ENCODE measurements around the gene PRSS8.
A peak's percentile ranks its signal among the peaks of the same experiment; 100 is the strongest.

PRSS8 gene

DNA sequence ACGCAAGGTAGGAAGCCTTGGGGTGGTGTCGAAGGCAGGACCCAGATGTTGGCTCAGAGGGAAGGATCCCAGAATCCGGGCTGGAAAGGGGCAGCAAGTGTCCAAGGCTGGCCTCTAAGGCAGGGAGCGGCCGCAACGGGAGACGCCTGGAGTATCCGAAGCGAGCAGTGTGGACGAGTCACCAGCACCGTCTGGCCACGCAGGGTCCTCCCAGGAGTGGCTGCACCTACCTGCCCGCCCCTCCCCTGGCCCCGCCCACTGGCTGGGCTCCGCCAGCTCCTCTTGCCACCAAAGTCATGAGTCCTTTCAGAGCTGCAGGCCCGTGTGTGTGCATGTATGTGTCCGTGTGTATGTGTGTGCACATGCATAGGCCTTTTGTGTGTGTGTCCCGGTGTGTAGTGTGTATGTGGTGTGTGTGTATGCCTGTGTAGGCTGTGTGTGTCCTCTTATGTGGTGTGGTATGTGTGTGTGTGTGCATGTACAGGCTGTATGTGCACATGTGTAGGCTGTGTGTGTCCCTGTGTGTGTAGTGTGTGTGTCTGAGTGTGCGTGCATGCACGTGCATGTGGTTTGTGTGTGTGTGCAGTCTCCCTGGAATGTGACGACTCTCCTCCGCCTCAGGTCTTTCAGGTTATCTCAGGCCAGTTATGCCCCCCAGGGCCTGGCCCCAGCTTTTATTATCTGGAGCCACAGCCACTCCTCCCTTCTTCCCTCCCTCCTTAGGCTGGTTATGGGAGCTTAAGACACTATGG lies at the start of gene PRSS8:
Gene PRSS8, minus strand, starts transcription at position 193 of the 752 bp plus-strand sequence. CDS start 229 bp downstream, outside the sequence.
- H3K9ac ChIP-seq (ENCODE audit: insufficient read length, low read depth): peak within 1 kb of the TSS; percentile 73
- no peaks in the 10 kb centered on the region for H3K9me3 ChIP-seq (ENCODE audit: insufficient read depth, low read length)
- peaks cover 30% of the 10 kb centered on the region for H3K36me3 ChIP-seq (ENCODE audit: insufficient read depth, insufficient read length, low read length)
- H3K4me1 ChIP-seq (ENCODE audit: insufficient read depth, insufficient read length): peaks cover 41% of the 10 kb centered on the region
- DNase-seq (ENCODE audit: low read depth, low spot score): no peak
- H3K4me3 ChIP-seq (ENCODE audit: insufficient read length, low read depth): peak within 1 kb of the TSS; percentile 72
- no peaks in the 10 kb centered on the region for H3K27me3 ChIP-seq (ENCODE audit: insufficient read depth, insufficient read length)
- TF ChIP-seq SUZ12 (IDR thresholded peaks at IDR 0.05; ENCODE audit: extremely low read depth, insufficient read depth, insufficient read length) (no peak), YY1 (IDR thresholded peaks at IDR 0.05; ENCODE audit: insufficient read depth, insufficient read length) (no peak), ZNF274 (IDR thresholded peaks at IDR 0.05; ENCODE audit: low read depth, low read length) (no peak)

- no peak overlapping the region for H3K4me3 ChIP-seq (ENCODE audit: insufficient read length, low read depth)
- TF ChIP-seq ZNF274 (IDR thresholded peaks at IDR 0.05; ENCODE audit: low read depth, low read length) (no peak), SUZ12 (IDR thresholded peaks at IDR 0.05; ENCODE audit: extremely low read depth, insufficient read depth, insufficient read length) (no peak), YY1 (IDR thresholded peaks at IDR 0.05; ENCODE audit: insufficient read depth, insufficient read length) (no peak)
- peaks cover 93% of the 10 kb centered on the region for H3K36me3 ChIP-seq (ENCODE audit: insufficient read depth, insufficient read length, low read length)
- no peak for DNase-seq (ENCODE audit: low read depth, low spot score)
- H3K27me3 ChIP-seq (ENCODE audit: insufficient read depth, insufficient read length): no peaks in the 10 kb centered on the region
- no peak overlapping the region for H3K9ac ChIP-seq (ENCODE audit: insufficient read length, low read depth)
- H3K9me3 ChIP-seq (ENCODE audit: insufficient read depth, low read length): no peaks in the 10 kb centered on the region
- H3K4me1 ChIP-seq (ENCODE audit: insufficient read depth, insufficient read length): peaks cover 10% of the 10 kb centered on the region
Observed at GRCh38 chr16:31184888-31185287, 49.4 kb upstream of the PRSS8 start.

- peaks cover 10% of the 10 kb centered on the region for H3K4me1 ChIP-seq (ENCODE audit: insufficient read depth, insufficient read length)
- DNase-seq (ENCODE audit: low read depth, low spot score): no peak
- H3K4me3 ChIP-seq (ENCODE audit: insufficient read length, low read depth): peak overlapping the region; percentile 19
- no peaks in the 10 kb centered on the region for H3K27me3 ChIP-seq (ENCODE audit: insufficient read depth, insufficient read length)
- H3K9ac ChIP-seq (ENCODE audit: insufficient read length, low read depth): peak overlapping the region; percentile 29
- H3K36me3 ChIP-seq (ENCODE audit: insufficient read depth, insufficient read length, low read length): peaks cover 81% of the 10 kb centered on the region
- TF ChIP-seq ZNF274 (IDR thresholded peaks at IDR 0.05; ENCODE audit: low read depth, low read length): no peak
- TF ChIP-seq SUZ12 (IDR thresholded peaks at IDR 0.05; ENCODE audit: extremely low read depth, insufficient read depth, insufficient read length): no peak
- TF ChIP-seq YY1 (IDR thresholded peaks at IDR 0.05; ENCODE audit: insufficient read depth, insufficient read length): no peak
- no peaks in the 10 kb centered on the region for H3K9me3 ChIP-seq (ENCODE audit: insufficient read depth, low read length)
Observed at GRCh38 chr16:31183432-31184428, 48.2 kb upstream of the PRSS8 start.

- TF ChIP-seq SUZ12 (IDR thresholded peaks at IDR 0.05; ENCODE audit: extremely low read depth, insufficient read depth, insufficient read length) (no peak), YY1 (IDR thresholded peaks at IDR 0.05; ENCODE audit: insufficient read depth, insufficient read length) (no peak), ZNF274 (IDR thresholded peaks at IDR 0.05; ENCODE audit: low read depth, low read length) (no peak)
- no peaks in the 10 kb centered on the region for H3K9me3 ChIP-seq (ENCODE audit: insufficient read depth, low read length)
- no peak for DNase-seq (ENCODE audit: low read depth, low spot score)
- no peaks in the 10 kb centered on the region for H3K27me3 ChIP-seq (ENCODE audit: insufficient read depth, insufficient read length)
- H3K9ac ChIP-seq (ENCODE audit: insufficient read length, low read depth): peak overlapping the region; percentile 77
- peak overlapping the region; percentile 97 for H3K4me3 ChIP-seq (ENCODE audit: insufficient read length, low read depth)
- peaks cover 11% of the 10 kb centered on the region for H3K4me1 ChIP-seq (ENCODE audit: insufficient read depth, insufficient read length)
- H3K36me3 ChIP-seq (ENCODE audit: insufficient read depth, insufficient read length, low read length): peaks cover 68% of the 10 kb centered on the region
Observed at GRCh38 chr16:31182391-31182790, 46.9 kb upstream of the PRSS8 start.

- peak overlapping the region; percentile 99 for H3K9ac ChIP-seq (ENCODE audit: insufficient read length, low read depth)
- no peaks in the 10 kb centered on the region for H3K27me3 ChIP-seq (ENCODE audit: insufficient read depth, insufficient read length)
- peak overlapping the region; percentile 97 for H3K4me3 ChIP-seq (ENCODE audit: insufficient read length, low read depth)
- H3K4me1 ChIP-seq (ENCODE audit: insufficient read depth, insufficient read length): peaks cover 11% of the 10 kb centered on the region
- no peak for TF ChIP-seq ZNF274 (IDR thresholded peaks at IDR 0.05; ENCODE audit: low read depth, low read length)
- TF ChIP-seq YY1 (IDR thresholded peaks at IDR 0.05; ENCODE audit: insufficient read depth, insufficient read length): no peak
- TF ChIP-seq SUZ12 (IDR thresholded peaks at IDR 0.05; ENCODE audit: extremely low read depth, insufficient read depth, insufficient read length): no peak
- peaks cover 57% of the 10 kb centered on the region for H3K36me3 ChIP-seq (ENCODE audit: insufficient read depth, insufficient read length, low read length)
- DNase-seq (ENCODE audit: low read depth, low spot score): no peak
- H3K9me3 ChIP-seq (ENCODE audit: insufficient read depth, low read length): no peaks in the 10 kb centered on the region
Observed at GRCh38 chr16:31181102-31181830, 45.7 kb upstream of the PRSS8 start.

DNA sequence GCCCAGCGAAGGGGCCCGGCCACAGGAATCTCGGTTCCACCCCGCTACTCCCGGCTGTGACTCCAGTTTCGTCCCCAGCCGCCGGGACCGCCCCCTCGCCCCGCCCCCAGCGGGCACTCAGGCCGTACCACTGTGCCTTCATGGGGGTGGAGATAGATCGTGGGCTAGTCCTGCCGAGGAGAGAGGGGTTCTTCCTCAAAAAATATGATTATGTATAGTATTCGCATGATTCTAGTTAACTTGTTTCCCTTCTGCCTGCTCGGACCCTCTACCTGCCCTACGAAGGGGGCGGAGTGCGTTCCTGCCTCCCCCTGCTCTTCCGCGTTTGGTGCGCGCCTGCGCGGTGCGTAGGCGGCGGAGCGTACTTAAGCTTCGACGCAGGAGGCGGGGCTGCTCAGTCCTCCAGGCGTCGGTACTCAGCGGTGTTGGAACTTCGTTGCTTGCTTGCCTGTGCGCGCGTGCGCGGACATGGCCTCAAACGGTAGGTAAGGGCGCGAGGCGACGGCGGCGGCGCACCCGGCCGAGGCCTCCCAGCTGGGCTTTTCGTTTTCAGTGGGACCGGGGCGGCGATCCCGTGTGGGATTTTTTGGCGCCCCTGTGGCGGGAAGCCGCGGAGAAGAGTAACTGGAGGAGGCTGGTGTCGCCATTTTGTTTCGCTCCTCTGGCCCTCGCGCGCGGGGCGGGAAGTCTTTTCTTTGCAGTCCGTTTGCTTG lies 44.4 kb upstream of the PRSS8 start, which contains the start of gene FUS:
Gene FUS, plus strand, starts transcription at position 393 of the 713 bp plus-strand sequence. Its CDS starts 76 bp downstream, at position 469.
- TF ChIP-seq ZNF274 (IDR thresholded peaks at IDR 0.05; ENCODE audit: low read depth, low read length) (no peak), YY1 (IDR thresholded peaks at IDR 0.05; ENCODE audit: insufficient read depth, insufficient read length) (peak; percentile 64), SUZ12 (IDR thresholded peaks at IDR 0.05; ENCODE audit: extremely low read depth, insufficient read depth, insufficient read length) (no peak)
- peak; percentile 83 for DNase-seq (ENCODE audit: low read depth, low spot score)
- Histone ChIP-seq H3K9ac (ENCODE audit: insufficient read length, low read depth) (peak within 1 kb of the TSS; percentile 99), H3K27me3 (ENCODE audit: insufficient read depth, insufficient read length) (no peaks in the 10 kb centered on the region), H3K9me3 (ENCODE audit: insufficient read depth, low read length) (no peaks in the 10 kb centered on the region), H3K4me1 (ENCODE audit: insufficient read depth, insufficient read length) (peaks cover 11% of the 10 kb centered on the region), H3K4me3 (ENCODE audit: insufficient read length, low read depth) (peak within 1 kb of the TSS; percentile 97), H3K36me3 (ENCODE audit: insufficient read depth, insufficient read length, low read length) (peaks cover 43% of the 10 kb centered on the region)
